ENCODE measurements around the gene SLC25A43.

Gene SLC25A43

GRCh38 chrX:119501511-119502148, 102.5 kb downstream of the SLC25A43 start:
- DNase-seq, result no peak

- DNase-seq, result no peak
These were observed 103.8 kb downstream of the SLC25A43 start for GRCh38 chrX:119502727-119503483.

GRCh38 chrX:119503484-119503861, 104.3 kb downstream of the SLC25A43 start:
- DNase-seq, result no peak
